Neural crest cell (in vitro differentiated cells): ENCODE measurements around the gene TCF4. TPM values are rescaled to one million over a fixed set of nuclear protein-coding genes. Genes with fewer than 3 reads are reported as not detected.

Experiments used
- DNase-seq: peaks from one replicate; pipeline ENCODE4 v3.0.0; 2021; ENCODE audit warnings: low read depth, mixed read lengths, low spot score
- H3K27ac Mint-ChIP-seq: one replicate; pipeline ENCODE4 v1.8.0; 2021; ENCODE audit warnings: mild to moderate bottlenecking, mixed read lengths; ENCODE audit not compliant: unreplicated experiment
- H3K27me3 Mint-ChIP-seq: 2 replicates; pipeline ENCODE4 v1.8.0; 2021; ENCODE audit warnings: low read depth, mild to moderate bottlenecking, mixed read lengths
- H3K36me3 Mint-ChIP-seq: 2 replicates; pipeline ENCODE4 v1.8.0; 2021; ENCODE audit warnings: low read depth, mild to moderate bottlenecking, mixed read lengths
- H3K4me1 Mint-ChIP-seq: 2 replicates; pipeline ENCODE4 v1.8.0; 2021; ENCODE audit warnings: mixed read lengths
- H3K4me3 Mint-ChIP-seq: one replicate; pipeline ENCODE4 v1.8.0; 2021; ENCODE audit warnings: mild to moderate bottlenecking, mixed read lengths
- H3K9me3 Mint-ChIP-seq: 2 replicates; pipeline ENCODE4 v1.8.0; 2021; ENCODE audit warnings: mixed read lengths
- total RNA-seq: library from RNA; stranded (reverse); gene quantifications from 2 replicates; pipeline ENCODE4 v1.2.1, GENCODE V29; 2021
- TF ChIP-seq, protein P1 (sequence below): fragments of 200-600 bp; sonication (generic); conservative IDR thresholded peaks from 2 replicates; pipeline ENCODE4 v1.5.0; 2021; ENCODE audit warnings: antibody characterized with exemption, mild to moderate bottlenecking

The TCF4 gene
- total RNA-seq, 1 donor from 2014 or later = 89.9 TPM

DNA sequence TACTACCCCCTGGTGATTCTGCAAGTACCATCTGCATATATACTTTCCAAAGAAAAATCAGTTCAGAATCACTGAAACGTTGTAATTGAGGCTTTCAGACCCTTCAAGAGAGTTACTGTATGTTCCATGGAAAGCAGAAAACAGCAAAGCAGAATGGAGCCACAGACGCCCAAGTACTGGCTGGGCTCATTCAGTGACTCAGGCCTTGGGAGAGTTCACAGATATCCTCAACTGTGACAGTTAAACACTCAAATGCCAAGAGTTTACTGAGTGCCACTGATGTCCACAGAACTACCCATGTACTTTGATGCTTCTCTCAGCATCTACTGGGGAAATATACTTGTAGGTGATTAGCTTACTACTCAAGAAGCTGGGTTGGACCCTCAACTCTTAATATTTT, 303.4 kb downstream of the TCF4 start:
- Mint-ChIP-seq H3K27me3 (no peaks in the 10 kb centered on the region), H3K9me3 (no peaks in the 10 kb centered on the region), H3K4me1 (peaks cover 15% of the 10 kb centered on the region), H3K36me3 (no peaks in the 10 kb centered on the region), H3K27ac (no peak overlapping the region), H3K4me3 (no peak overlapping the region)
- TF ChIP-seq, protein P1, sequence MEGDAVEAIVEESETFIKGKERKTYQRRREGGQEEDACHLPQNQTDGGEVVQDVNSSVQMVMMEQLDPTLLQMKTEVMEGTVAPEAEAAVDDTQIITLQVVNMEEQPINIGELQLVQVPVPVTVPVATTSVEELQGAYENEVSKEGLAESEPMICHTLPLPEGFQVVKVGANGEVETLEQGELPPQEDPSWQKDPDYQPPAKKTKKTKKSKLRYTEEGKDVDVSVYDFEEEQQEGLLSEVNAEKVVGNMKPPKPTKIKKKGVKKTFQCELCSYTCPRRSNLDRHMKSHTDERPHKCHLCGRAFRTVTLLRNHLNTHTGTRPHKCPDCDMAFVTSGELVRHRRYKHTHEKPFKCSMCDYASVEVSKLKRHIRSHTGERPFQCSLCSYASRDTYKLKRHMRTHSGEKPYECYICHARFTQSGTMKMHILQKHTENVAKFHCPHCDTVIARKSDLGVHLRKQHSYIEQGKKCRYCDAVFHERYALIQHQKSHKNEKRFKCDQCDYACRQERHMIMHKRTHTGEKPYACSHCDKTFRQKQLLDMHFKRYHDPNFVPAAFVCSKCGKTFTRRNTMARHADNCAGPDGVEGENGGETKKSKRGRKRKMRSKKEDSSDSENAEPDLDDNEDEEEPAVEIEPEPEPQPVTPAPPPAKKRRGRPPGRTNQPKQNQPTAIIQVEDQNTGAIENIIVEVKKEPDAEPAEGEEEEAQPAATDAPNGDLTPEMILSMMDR = no peak
- no peak for DNase-seq

- TF ChIP-seq, protein P1 = no peak
- Mint-ChIP-seq H3K27ac (no peak overlapping the region), H3K4me3 (no peak overlapping the region)
Measured at GRCh38 chr18:55283309-55283708, 304.7 kb downstream of the TCF4 start.

GRCh38 chr18:55280503-55280902, 307.5 kb downstream of the TCF4 start:
- Mint-ChIP-seq H3K4me3 (no peak overlapping the region), H3K27me3 (no peaks in the 10 kb centered on the region), H3K36me3 (peaks cover 10% of the 10 kb centered on the region), H3K27ac (no peak overlapping the region), H3K4me1 (no peaks in the 10 kb centered on the region), H3K9me3 (peaks cover 2% of the 10 kb centered on the region)
- no peak for DNase-seq
- TF ChIP-seq, protein P1 = no peak

More at GRCh38 chr18:55283309-55283708, 304.7 kb downstream of the TCF4 start:
- Mint-ChIP-seq H3K27me3 (no peaks in the 10 kb centered on the region), H3K9me3 (peaks cover 2% of the 10 kb centered on the region), H3K4me1 (peaks cover 12% of the 10 kb centered on the region), H3K36me3 (peaks cover 7% of the 10 kb centered on the region)
- DNase-seq = no peak

DNA sequence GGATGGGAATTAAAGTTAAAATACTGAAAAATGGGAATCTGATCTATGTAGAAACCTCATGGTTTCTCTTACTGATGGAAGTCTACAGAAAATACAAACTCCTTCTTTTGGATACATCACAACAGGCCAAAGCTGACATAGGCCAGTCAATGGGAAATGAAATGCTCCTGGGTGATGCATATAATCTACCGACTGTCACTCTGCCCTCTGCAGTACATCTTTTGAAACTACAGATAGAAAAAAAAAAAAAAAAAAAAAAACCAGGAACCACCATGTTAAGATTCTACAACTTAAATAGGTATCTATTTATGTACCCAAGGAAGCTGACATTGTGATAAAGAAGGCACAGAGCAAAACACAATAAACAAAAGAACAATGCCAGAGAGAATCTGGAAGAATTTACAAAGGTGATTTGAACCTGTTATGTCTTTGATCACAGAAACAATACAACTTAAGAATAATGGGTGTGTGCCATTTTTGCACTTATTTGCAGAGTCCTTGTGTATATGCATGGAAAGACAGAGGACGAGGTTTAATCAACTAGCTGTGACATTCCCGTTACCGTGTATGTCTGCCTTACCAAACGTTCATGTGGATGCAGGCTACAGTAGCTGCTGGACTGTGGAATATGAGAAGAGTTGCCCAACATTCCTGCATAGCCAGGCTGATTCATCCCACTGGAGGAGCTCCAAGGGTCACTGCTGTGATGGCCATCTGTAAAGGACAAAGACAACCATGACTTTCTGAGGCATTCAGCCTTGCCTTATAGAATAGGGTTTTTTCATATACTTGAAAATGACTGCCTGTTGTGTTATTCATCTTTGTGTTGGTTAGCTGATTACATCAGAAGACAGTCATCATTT, 312.7 kb downstream of the TCF4 start:
- Mint-ChIP-seq H3K27ac (no peak overlapping the region), H3K36me3 (peaks cover 29% of the 10 kb centered on the region), H3K27me3 (no peaks in the 10 kb centered on the region), H3K4me1 (no peaks in the 10 kb centered on the region), H3K9me3 (peaks cover 2% of the 10 kb centered on the region), H3K4me3 (no peak overlapping the region)
- TF ChIP-seq, protein P1 = no peak
- DNase-seq = no peak

DNA sequence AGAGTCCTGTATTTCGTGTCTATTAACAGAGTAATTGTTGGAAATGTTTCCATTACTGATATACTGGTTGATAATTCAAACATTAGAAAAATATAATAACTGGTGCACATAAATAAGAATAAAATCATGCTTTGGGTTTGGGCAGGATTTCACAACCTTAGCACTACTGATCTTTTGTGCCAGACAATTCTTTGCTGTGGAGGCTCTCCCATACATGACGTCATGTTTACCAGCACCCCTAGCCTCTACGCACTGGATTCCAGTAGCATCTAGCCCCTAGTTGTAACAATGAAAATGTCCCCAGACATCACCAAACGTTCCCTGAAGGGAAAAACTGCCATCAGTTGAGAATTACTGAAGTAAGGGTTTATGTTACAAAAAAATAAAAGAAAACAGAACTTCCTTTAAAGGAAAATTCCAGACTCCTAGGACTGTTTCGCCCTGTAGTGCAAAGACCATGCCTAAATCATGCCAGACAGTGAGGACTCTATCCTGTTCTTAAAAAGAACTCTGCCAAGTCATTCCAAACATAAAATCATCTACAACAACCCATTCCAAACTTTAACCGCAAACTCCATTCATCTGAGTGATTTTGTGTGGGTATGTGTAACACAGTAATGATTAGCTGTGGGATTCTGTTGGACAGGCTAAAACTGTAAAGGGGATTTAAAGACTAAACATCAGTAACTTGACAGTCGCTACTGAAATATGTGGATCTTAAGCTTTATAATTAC, 315.3 kb downstream of the TCF4 start:
- H3K9me3 Mint-ChIP-seq = no peaks in the 10 kb centered on the region
- H3K4me3 Mint-ChIP-seq = no peak overlapping the region
- H3K27ac Mint-ChIP-seq = peak overlapping the region; percentile 59
- H3K4me1 Mint-ChIP-seq = no peaks in the 10 kb centered on the region
- no peak for DNase-seq
- H3K36me3 Mint-ChIP-seq = peaks cover 39% of the 10 kb centered on the region
- no peaks in the 10 kb centered on the region for H3K27me3 Mint-ChIP-seq
- TF ChIP-seq, protein P1 = no peak
